Activated CD8-positive, alpha-beta memory T cell treated with anti-CD3 and anti-CD28 coated beads, Interleukin-2, amount 50 U/mL, for 24 hours (primary cell): ENCODE measurements around the gene CSNK2B.

ENCODE experiments used
- DNase-seq: peaks from one replicate; pipeline ENCODE4 v3.0.0-alpha.2; 2020; ENCODE audit errors: extremely low read depth

The CSNK2B gene

GRCh38 chr6:31665501-31666336 is at the start of gene CSNK2B:
Gene CSNK2B, plus strand, starts transcription at chr6:31666080. Its CDS starts 752 bp downstream, at chr6:31666832.
- peak; percentile 95 for DNase-seq

GRCh38 chr6:31617010-31617409 is 48.9 kb upstream of the CSNK2B start:
- no peak for DNase-seq

- peak; percentile 92 for DNase-seq
These were observed 45.9 kb upstream of the CSNK2B start for GRCh38 chr6:31619805-31620585.

- peak; percentile 45 for DNase-seq
These were observed 45.1 kb upstream of the CSNK2B start, which contains the start of gene PRRC2A for GRCh38 chr6:31620586-31621319. Gene PRRC2A, plus strand, starts transcription at chr6:31620715. Its CDS starts 2,075 bp downstream, at chr6:31622790.

- DNase-seq: no peak
These were observed 44.5 kb upstream of the CSNK2B start for GRCh38 chr6:31621320-31621939.

- no peak for DNase-seq
These were observed 43.9 kb upstream of the CSNK2B start for GRCh38 chr6:31621991-31622390.

- DNase-seq: no peak
These were observed 43.2 kb upstream of the CSNK2B start for GRCh38 chr6:31622684-31623091.

GRCh38 chr6:31624070-31624469 is 41.8 kb upstream of the CSNK2B start:
- no peak for DNase-seq

- DNase-seq: no peak
These were observed 38.9 kb upstream of the CSNK2B start for GRCh38 chr6:31626952-31627351.

GRCh38 chr6:31627690-31628287 is 38.1 kb upstream of the CSNK2B start:
- DNase-seq: no peak

- DNase-seq: no peak
These were observed 36.9 kb upstream of the CSNK2B start for GRCh38 chr6:31629014-31629413.

- DNase-seq: no peak
These were observed 35.5 kb upstream of the CSNK2B start for GRCh38 chr6:31630177-31630934.

- no peak for DNase-seq
These were observed 34.7 kb upstream of the CSNK2B start for GRCh38 chr6:31631209-31631608.

GRCh38 chr6:31631681-31632278 is 34.1 kb upstream of the CSNK2B start:
- DNase-seq: no peak

- DNase-seq: no peak
These were observed 33.5 kb upstream of the CSNK2B start for GRCh38 chr6:31632279-31632946.

- no peak for DNase-seq
These were observed 32.4 kb upstream of the CSNK2B start for GRCh38 chr6:31633447-31633846.

GRCh38 chr6:31634131-31634530 is 31.7 kb upstream of the CSNK2B start:
- no peak for DNase-seq

GRCh38 chr6:31634969-31635575 is 30.8 kb upstream of the CSNK2B start:
- no peak for DNase-seq
